Gastrocnemius medialis (tissue), 4 donors: ENCODE data around the gene SRPX. TPM values are rescaled to one million over a fixed set of nuclear protein-coding genes. Genes with fewer than 3 reads are reported as not detected.

Experiments used
- ATAC-seq, 2 donors: fragments of 150-250 bp; one replicate each; pipeline ENCODE4 v1.9.1; 2016
- DNase-seq, 2 donors: peaks; one replicate each; pipeline ENCODE4 v3.0.0-alpha.2; 2019
- H3K27ac ChIP-seq, 4 donors: fragments of 200-600 bp; sonication (generic); 1 replicate in 1 of 4; 2 replicates in 3 of 4; pipeline ENCODE4 v1.5.1; 2016 to 2018; ENCODE audit warnings: mild to moderate bottlenecking in 2 of 4, moderate library complexity in 1 of 4
- H3K27me3 ChIP-seq, 3 donors: fragments of 200-600 bp; sonication (generic) in 2 of 3; 1 replicate in 1 of 3; 2 replicates in 2 of 3; pipeline versions ENCODE4 v1.5.1 to v1.6.0; 2016 to 2019; ENCODE audit warnings: mild to moderate bottlenecking in 1 of 3, moderate library complexity in 1 of 3
- H3K36me3 ChIP-seq, 2 donors: fragments of 200-600 bp; sonication (generic) in 1 of 2; one replicate each; pipeline ENCODE4 v1.5.1; 2017 to 2018
- H3K4me1 ChIP-seq, 2 donors: fragments of 200-600 bp; sonication (generic) in 1 of 2; one replicate each; pipeline ENCODE4 v1.5.1; 2016 to 2017; ENCODE audit warnings: mild to moderate bottlenecking in 2 of 2
- H3K4me3 ChIP-seq, 4 donors: fragments of 200-600 bp; sonication (generic) in 3 of 4; 1 replicate in 1 of 4; 2 replicates in 3 of 4; pipeline ENCODE4 v1.5.1; 2016 to 2019; ENCODE audit warnings: mild to moderate bottlenecking in 2 of 4
- H3K9me3 ChIP-seq, 3 donors: fragments of 200-600 bp; sonication (generic) in 2 of 3; 1 replicate in 1 of 3; 2 replicates in 2 of 3; pipeline ENCODE4 v1.5.1; 2016 to 2019
- POLR2A ChIP-seq, 2 donors: fragments of 450-650 bp; IDR thresholded peaks; one replicate each; pipeline ENCODE4 v1.6.1; 2017; ENCODE audit warnings: antibody characterized with exemption in 2 of 2, mild to moderate bottlenecking in 2 of 2, moderate library complexity in 2 of 2
- in situ Hi-C, 4 donors: fragments of 200-750 bp; cut with MboI; loops; one replicate each; pipeline versions ENCODE4 v1.15.0 to v1.8.0; 2017; ENCODE audit warnings: low sequenced_read_pairs in 4 of 4
- intact Hi-C: fragments of 100-400 bp; cut with DNase I; formaldehyde crosslinking; loops from one replicate; pipeline ENCODE4 v1.15.1; 2023; ENCODE audit warnings: low total_unique reads
- total RNA-seq, 4 donors: library from RNA; depleted of rRNA; stranded (reverse); fragments of >200 nt; gene quantifications; one replicate each; pipeline versions ENCODE4 v1.1.0 to v1.2.3, GENCODE V29; 2016
- TF ChIP-seq, protein P1 (sequence below), 5 experiments: fragments of 450-650 bp in 3 of 5; fragments of 200-600 bp in 2 of 5; sonication (generic) in 2 of 5; IDR thresholded peaks in 4 of 5; conservative IDR thresholded peaks in 1 of 5; 1 replicate in 4 of 5; 2 replicates in 1 of 5; pipeline ENCODE4 v1.5.1; 2016 to 2019; ENCODE audit warnings: antibody characterized with exemption in 5 of 5, mild to moderate bottlenecking in 3 of 5, moderate library complexity in 3 of 5

The SRPX gene
- total RNA-seq, 4 donors from 2014 or later = 8.6 to 48.3 (median 36.6) TPM

DNA sequence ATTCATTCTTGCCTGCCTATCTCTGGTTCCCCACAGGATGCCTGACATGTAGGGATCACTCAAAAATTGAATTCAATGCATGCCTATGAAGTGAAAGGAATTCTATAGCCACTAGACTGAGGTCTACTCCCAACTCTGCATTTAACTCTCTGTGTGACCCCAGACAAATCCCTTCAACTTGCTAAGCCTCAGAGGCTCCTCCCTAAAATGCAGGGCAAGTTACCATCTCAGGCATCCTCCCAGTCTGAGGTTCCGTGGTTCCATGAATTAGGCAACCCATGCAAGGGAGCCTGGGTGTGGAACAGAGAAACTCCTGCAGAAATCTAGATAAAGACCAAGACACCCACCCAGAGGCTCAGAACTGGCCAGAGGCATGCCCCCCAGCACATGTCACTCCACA, 6.6 kb downstream of the SRPX start:
- Histone ChIP-seq H3K27ac (no peak overlapping the region), H3K4me3 (no peak overlapping the region), H3K4me1 (no peaks in the 10 kb centered on the region), H3K36me3 (no peaks in the 10 kb centered on the region), H3K9me3 (no peaks in the 10 kb centered on the region), H3K27me3 (peaks cover 0 to 13% (median 0%) of the 10 kb centered on the region in 3 donors)
- DNase-seq (no peak), ATAC-seq (no peak)
- in situ Hi-C loops (no loop called here), intact Hi-C loops (no loop called here)
- TF ChIP-seq POLR2A (IDR thresholded peaks at IDR 0.05) = no peak
- TF ChIP-seq, protein P1, sequence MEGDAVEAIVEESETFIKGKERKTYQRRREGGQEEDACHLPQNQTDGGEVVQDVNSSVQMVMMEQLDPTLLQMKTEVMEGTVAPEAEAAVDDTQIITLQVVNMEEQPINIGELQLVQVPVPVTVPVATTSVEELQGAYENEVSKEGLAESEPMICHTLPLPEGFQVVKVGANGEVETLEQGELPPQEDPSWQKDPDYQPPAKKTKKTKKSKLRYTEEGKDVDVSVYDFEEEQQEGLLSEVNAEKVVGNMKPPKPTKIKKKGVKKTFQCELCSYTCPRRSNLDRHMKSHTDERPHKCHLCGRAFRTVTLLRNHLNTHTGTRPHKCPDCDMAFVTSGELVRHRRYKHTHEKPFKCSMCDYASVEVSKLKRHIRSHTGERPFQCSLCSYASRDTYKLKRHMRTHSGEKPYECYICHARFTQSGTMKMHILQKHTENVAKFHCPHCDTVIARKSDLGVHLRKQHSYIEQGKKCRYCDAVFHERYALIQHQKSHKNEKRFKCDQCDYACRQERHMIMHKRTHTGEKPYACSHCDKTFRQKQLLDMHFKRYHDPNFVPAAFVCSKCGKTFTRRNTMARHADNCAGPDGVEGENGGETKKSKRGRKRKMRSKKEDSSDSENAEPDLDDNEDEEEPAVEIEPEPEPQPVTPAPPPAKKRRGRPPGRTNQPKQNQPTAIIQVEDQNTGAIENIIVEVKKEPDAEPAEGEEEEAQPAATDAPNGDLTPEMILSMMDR (IDR thresholded peaks at IDR 0.05 in 4 of 5, conservative IDR thresholded peaks at IDR 0.05 in 1 of 5) = no peak

DNA sequence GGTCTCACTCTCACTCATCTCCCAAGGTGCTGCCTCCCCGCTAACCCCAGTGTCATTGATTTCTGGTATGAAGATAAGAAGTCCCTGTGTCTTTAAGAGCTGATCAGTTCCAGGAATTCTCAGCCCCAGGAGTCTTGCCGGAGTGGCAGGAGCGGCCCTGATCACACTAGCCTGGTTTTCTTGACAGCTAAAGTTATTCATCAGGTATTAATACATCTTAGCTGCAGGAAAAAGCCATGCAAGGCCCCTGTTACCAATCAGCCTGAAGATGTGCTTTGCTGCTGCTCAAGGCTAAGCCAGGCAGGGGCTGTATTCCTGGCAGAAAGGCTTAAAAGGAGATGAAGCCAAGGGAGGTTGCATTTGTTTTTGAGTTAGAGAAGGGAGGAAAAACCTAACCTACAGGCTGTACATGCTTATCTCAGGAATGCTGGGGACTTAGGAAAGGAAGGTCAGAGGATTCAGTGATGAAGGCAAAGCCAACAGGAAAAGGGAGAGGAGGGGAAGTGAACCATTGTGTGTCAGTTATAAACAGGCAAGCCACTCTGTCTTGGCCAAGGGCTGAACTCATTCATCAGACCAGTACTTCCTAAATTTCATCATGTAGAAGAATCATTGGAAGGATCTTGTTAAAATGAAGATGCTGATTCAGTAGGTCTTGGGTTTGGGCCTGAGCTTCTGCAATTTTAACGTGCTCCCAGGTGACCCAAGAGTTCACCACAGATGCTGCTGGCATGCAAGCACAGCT, 8.6 kb downstream of the SRPX start:
- in situ Hi-C loops = no loop called here
- DNase-seq (no peak), ATAC-seq (no peak)
- no peak overlapping the region for H3K27ac ChIP-seq
- intact Hi-C loops = no loop called here
- H3K9me3 ChIP-seq = no peaks in the 10 kb centered on the region
- H3K4me3 ChIP-seq = no peak overlapping the region
- no peaks in the 10 kb centered on the region for H3K4me1 ChIP-seq
- H3K36me3 ChIP-seq = no peaks in the 10 kb centered on the region
- no peak for TF ChIP-seq POLR2A (IDR thresholded peaks at IDR 0.05)
- TF ChIP-seq, protein P1 (IDR thresholded peaks at IDR 0.05 in 4 of 5, conservative IDR thresholded peaks at IDR 0.05 in 1 of 5) = no peak
- no peaks in the 10 kb centered on the region for H3K27me3 ChIP-seq

DNA sequence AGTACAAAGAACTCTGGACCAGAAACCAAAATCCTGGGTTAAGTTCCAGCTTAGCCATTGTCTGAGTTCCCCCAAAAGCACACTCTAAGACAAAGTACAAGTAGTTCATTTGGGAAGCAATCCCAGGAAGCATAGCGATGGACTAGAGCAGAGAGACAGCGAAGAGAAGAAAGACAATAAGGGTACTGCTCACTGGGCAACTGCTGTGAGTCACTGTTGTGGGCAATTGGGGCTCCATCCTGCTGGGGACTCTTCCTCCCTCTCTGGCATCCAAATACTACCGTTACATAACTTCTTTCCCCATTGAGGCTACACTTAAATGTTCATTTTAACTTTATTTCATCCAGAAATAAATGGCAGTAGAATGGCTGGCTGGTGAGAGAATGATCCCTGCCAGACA, 14.1 kb downstream of the SRPX start:
- intact Hi-C loops (no loop called here), in situ Hi-C loops (no loop called here)
- no peak for ATAC-seq
- Histone ChIP-seq H3K4me3 (no peak overlapping the region), H3K27ac (no peak overlapping the region), H3K36me3 (no peaks in the 10 kb centered on the region), H3K9me3 (no peaks in the 10 kb centered on the region), H3K4me1 (no peaks in the 10 kb centered on the region), H3K27me3 (no peaks in the 10 kb centered on the region)
- DNase-seq = no peak
- no peak for TF ChIP-seq POLR2A (IDR thresholded peaks at IDR 0.05)
- TF ChIP-seq, protein P1 (IDR thresholded peaks at IDR 0.05 in 4 of 5, conservative IDR thresholded peaks at IDR 0.05 in 1 of 5) = no peak

DNA sequence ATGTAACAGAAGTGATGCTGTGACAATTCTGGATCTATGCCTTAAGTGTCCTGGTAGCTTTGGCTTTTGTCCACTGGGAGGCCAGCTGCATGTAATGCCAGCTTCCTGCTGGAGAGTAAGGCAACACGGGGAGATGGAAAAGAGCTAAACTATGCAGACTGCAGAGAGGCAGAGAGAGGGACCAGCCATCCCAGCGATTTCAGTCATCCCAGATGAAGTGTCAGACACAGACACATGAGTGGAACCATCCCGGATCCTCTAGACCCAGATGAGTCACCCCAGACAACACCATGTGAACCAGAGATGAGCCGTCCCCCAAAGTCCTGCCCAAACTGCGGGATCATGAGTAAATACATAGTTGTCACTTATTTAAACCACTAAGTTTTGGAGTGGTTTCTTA, 14.6 kb downstream of the SRPX start:
- Histone ChIP-seq H3K27me3 (no peaks in the 10 kb centered on the region), H3K36me3 (no peaks in the 10 kb centered on the region), H3K9me3 (no peaks in the 10 kb centered on the region), H3K4me3 (no peak overlapping the region), H3K4me1 (no peaks in the 10 kb centered on the region), H3K27ac (no peak overlapping the region)
- DNase-seq (no peak), ATAC-seq (no peak)
- intact Hi-C loops = no loop called here
- TF ChIP-seq, protein P1 (IDR thresholded peaks at IDR 0.05 in 4 of 5, conservative IDR thresholded peaks at IDR 0.05 in 1 of 5) = no peak
- in situ Hi-C loops = no loop called here

DNA sequence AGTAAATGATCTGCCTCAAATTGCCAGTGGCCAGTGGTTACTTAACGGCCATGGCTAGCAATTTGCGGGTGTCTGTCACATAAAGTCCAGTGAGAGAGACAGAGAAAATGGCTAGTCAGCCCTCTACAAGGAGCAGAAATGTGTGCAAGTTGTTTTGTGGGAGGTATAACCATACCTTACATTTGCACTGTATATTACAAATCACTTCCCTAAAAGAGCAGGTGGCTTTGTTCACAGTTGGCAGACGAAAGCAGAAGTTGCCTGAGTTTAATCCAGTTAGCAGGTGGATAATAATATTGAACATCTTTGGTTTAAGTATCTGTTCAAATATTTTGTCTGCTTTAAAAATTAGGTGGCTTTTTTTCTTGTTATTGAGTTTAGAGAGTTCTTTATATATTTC, 15.6 kb downstream of the SRPX start:
- no peaks in the 10 kb centered on the region for H3K4me1 ChIP-seq
- intact Hi-C loops (no loop called here), in situ Hi-C loops (no loop called here)

More for the DNA sequence above, 15.6 kb downstream of the SRPX start:
- Histone ChIP-seq H3K36me3 (no peaks in the 10 kb centered on the region), H3K4me3 (no peak overlapping the region), H3K27ac (no peak overlapping the region), H3K27me3 (no peaks in the 10 kb centered on the region), H3K9me3 (no peaks in the 10 kb centered on the region)
- TF ChIP-seq, protein P1 (IDR thresholded peaks at IDR 0.05 in 4 of 5, conservative IDR thresholded peaks at IDR 0.05 in 1 of 5) = no peak
- DNase-seq (no peak), ATAC-seq (no peak)
